ENCODE data around the gene SPATS2L. TPM values are rescaled to one million over a fixed set of nuclear protein-coding genes. Genes with fewer than 3 reads are reported as not detected.

Gene SPATS2L
- total RNA-seq, 1 experiment from 2014 or later, result 174 TPM

DNA sequence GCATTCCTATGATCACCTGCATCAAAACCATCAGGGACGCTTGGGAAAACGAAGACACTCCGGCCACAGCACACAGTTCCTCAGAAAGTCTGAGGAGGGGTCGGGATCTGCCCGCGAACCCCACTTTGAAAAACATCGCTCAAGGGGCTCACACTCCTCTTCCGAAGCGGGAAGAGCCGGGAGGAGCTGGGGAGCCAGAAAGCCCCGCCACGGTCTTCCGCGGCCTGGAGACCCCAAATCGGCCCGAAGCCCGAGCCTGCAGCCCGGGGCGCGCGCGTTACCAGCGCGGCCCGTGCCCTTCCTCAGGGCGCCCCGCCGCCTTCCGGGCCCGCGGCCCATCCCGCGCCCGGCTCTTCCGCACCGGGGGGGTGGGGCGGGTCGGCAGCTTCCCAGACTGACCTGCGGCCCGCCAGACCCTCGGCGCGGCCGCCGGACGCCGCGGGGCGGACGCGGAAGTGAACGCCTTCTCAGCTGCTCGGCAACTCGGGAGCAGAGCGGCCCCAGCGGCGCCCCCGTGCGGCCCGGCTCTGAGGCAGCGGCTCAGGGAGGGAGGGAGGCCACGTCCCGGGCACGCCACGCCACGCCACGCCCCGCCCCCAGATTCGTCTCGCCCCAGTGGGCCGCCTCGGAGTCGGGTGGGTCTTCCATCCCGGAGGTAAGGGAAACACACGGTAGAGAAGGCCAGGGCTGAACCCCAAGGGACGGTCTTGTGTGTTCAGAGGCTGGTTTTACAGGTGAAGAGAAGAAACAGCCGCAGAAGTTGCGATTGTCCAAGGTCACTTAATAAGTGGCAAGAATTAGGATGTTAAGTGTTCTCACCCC is 203.3 kb downstream of the SPATS2L start, which contains the start of gene KCTD18:
Gene KCTD18, minus strand, starts transcription at position 457 of the 822 bp plus-strand sequence. CDS start 3,052 bp downstream, outside the sequence.
- peak within 1 kb of the TSS; percentile 100 for H3K4me2 ChIP-seq (ENCODE audit: low read length)
- peaks cover 24% of the 10 kb centered on the region for H3K4me1 ChIP-seq (ENCODE audit: insufficient read depth, low read length)
- H4K20me1 ChIP-seq (ENCODE audit: low read length), result no peaks in the 10 kb centered on the region
- POLR2A ChIA-PET (ENCODE audit: unreplicated experiment), result interaction anchor here (0.6 to 1.0 kb wide), 3 partner anchors 11 to 104 kb away, joined by 3 to 4 read pairs (median 4); no protein-coding TSS in a partner anchor
- H3K79me2 ChIP-seq (ENCODE audit: low read length), result peaks cover 15% of the 10 kb centered on the region
- BruUV-seq (replicated peaks), result no TSS peak
- no peaks in the 10 kb centered on the region for H3F3A ChIP-seq (ENCODE audit: low read length, unreplicated experiment)
- H3K9me3 ChIP-seq (ENCODE audit: low read length), result no peaks in the 10 kb centered on the region
- CTCF ChIA-PET, result interaction anchor here (1.3 to 1.6 kb wide), 2 partner anchors 14 to 26 kb away, joined by 4 to 10 read pairs; no protein-coding TSS in a partner anchor
- DNase-seq, result peak; percentile 89
- H3K36me3 ChIP-seq (ENCODE audit: low read depth, low read length), result no peaks in the 10 kb centered on the region; the same call in 1 of the 2 replicates
- no peaks in the 10 kb centered on the region for H3K27me3 ChIP-seq (ENCODE audit: low read length)
- intact Hi-C loops (cut with micrococcal nuclease), result loop anchor here (1.0 kb wide), 2 partner anchors 13 to 27 kb away; no protein-coding TSS in a partner anchor
- no peaks in the 10 kb centered on the region for H3K9me2 ChIP-seq (replicated peaks; ENCODE audit: low read length)
- peak within 1 kb of the TSS; percentile 12; the same call in 1 of the 2 replicates for H3K27ac ChIP-seq (ENCODE audit: low read length)
- H3K4me3 ChIP-seq (ENCODE audit: low read length), result peak within 1 kb of the TSS; percentile 92
- H2AFZ ChIP-seq (ENCODE audit: low read length), result peak within 1 kb of the TSS; percentile 98
- H3K9ac ChIP-seq (ENCODE audit: low read length), result peak within 1 kb of the TSS; percentile 92
- no peak for TF ChIP-seq EZH2phosphoT487 (IDR thresholded peaks at IDR 0.05; ENCODE audit: borderline replicate concordance, low read length)
- TF ChIP-seq, protein P1, sequence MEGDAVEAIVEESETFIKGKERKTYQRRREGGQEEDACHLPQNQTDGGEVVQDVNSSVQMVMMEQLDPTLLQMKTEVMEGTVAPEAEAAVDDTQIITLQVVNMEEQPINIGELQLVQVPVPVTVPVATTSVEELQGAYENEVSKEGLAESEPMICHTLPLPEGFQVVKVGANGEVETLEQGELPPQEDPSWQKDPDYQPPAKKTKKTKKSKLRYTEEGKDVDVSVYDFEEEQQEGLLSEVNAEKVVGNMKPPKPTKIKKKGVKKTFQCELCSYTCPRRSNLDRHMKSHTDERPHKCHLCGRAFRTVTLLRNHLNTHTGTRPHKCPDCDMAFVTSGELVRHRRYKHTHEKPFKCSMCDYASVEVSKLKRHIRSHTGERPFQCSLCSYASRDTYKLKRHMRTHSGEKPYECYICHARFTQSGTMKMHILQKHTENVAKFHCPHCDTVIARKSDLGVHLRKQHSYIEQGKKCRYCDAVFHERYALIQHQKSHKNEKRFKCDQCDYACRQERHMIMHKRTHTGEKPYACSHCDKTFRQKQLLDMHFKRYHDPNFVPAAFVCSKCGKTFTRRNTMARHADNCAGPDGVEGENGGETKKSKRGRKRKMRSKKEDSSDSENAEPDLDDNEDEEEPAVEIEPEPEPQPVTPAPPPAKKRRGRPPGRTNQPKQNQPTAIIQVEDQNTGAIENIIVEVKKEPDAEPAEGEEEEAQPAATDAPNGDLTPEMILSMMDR (conservative IDR thresholded peaks at IDR 0.05; ENCODE audit: low read depth, low read length), result peak; percentile 71
- ATAC-seq, result peak; percentile 92

GRCh38 chr2:200515155-200515554 is 208.7 kb downstream of the SPATS2L start:
- no peak overlapping the region for H3K4me2 ChIP-seq (ENCODE audit: low read length)
- H3K4me3 ChIP-seq (ENCODE audit: low read length), result no peak overlapping the region
- intact Hi-C loops (cut with micrococcal nuclease), result no loop called here
- H3K27me3 ChIP-seq (ENCODE audit: low read length), result no peaks in the 10 kb centered on the region
- no peak for TF ChIP-seq EZH2phosphoT487 (IDR thresholded peaks at IDR 0.05; ENCODE audit: borderline replicate concordance, low read length)
- no peak for TF ChIP-seq EZH2 (IDR thresholded peaks at IDR 0.05; ENCODE audit: low read length, unreplicated experiment)
- TF ChIP-seq, protein P1 (conservative IDR thresholded peaks at IDR 0.05; ENCODE audit: low read depth, low read length), result no peak
- ChIA-PET POLR2A (ENCODE audit: unreplicated experiment) (no interaction called here), CTCF (no interaction called here)
- no peak overlapping the region for H3K9ac ChIP-seq (ENCODE audit: low read length)
- peaks cover 4% of the 10 kb centered on the region; the same call in 1 of the 2 replicates for H3K4me1 ChIP-seq (ENCODE audit: insufficient read depth, low read length)
- no peaks in the 10 kb centered on the region for H3K9me2 ChIP-seq (replicated peaks; ENCODE audit: low read length)
- no peaks in the 10 kb centered on the region for H3F3A ChIP-seq (ENCODE audit: low read length, unreplicated experiment)
- H3K36me3 ChIP-seq (ENCODE audit: low read depth, low read length), result no peaks in the 10 kb centered on the region
- H3K79me2 ChIP-seq (ENCODE audit: low read length), result no peaks in the 10 kb centered on the region
- H3K27ac ChIP-seq (ENCODE audit: low read length), result no peak overlapping the region
- H3K9me3 ChIP-seq (ENCODE audit: low read length), result 0 out of 2 replicates have a peak, but pooled peaks cover 3% of the 10 kb centered on the region
- DNase-seq (no peak), ATAC-seq (peak; percentile 22; the same call in 1 of the 2 replicates)
- no TSS peak for BruUV-seq (replicated peaks)
- H4K20me1 ChIP-seq (ENCODE audit: low read length), result no peaks in the 10 kb centered on the region
- no peak overlapping the region for H2AFZ ChIP-seq (ENCODE audit: low read length)
